NB4 (cell line): ENCODE results near the gene PDIA5.
A peak's percentile ranks its signal among the peaks of the same experiment; 100 is the strongest.

Source experiments
- DNase-seq: peaks from one replicate; pipeline ENCODE4 v3.0.0; 2010; ENCODE audit warnings: low read depth
- H3K4me3 ChIP-seq: one replicate; pipeline ENCODE4 v1.5.1; 2011; ENCODE audit warnings: mild to moderate bottlenecking, low read depth, low read length, moderate library complexity
- MYC ChIP-seq: IDR thresholded peaks from 2 replicates; pipeline ENCODE4 v1.6.1; 2011; ENCODE audit warnings: low read depth, low read length
- POLR2A ChIP-seq: IDR thresholded peaks from 2 replicates; pipeline ENCODE4 v1.6.1; 2011; ENCODE audit warnings: mild to moderate bottlenecking; ENCODE audit not compliant: insufficient read length; ENCODE audit errors: extremely low read depth
- TF ChIP-seq, protein P1 (sequence below): IDR thresholded peaks from 2 replicates; pipeline ENCODE4 v1.6.1; 2011; ENCODE audit warnings: low read depth, low read length
- TF ChIP-seq, protein P2 (sequence below): IDR thresholded peaks from one replicate; pipeline ENCODE4 v1.5.1; 2012; ENCODE audit warnings: low read depth, low read length

Gene PDIA5

DNA sequence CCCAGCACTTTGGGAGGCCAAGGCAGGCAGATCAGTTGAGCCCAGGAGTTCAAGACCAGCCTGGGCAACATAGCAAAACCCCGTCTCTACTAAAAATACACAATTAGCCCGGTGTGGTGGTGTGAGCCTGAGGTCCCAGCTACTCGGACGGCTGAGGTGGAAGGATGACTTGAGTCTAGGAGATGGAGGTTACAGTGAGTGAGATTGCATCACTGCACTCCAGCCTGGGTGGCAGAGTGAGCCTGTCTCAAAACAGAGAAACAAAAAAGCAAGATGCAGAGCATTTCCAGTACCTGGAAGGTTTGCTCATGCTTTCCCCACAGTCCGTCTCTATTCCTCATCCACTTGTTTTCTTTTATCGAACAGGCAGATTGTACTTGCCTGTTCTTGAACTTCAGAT is 3.8 kb upstream of the PDIA5 start:
- no peak for TF ChIP-seq POLR2A
- no peak for TF ChIP-seq MYC
- TF ChIP-seq, protein P1, sequence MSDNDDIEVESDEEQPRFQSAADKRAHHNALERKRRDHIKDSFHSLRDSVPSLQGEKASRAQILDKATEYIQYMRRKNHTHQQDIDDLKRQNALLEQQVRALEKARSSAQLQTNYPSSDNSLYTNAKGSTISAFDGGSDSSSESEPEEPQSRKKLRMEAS = no peak
- TF ChIP-seq, protein P2, sequence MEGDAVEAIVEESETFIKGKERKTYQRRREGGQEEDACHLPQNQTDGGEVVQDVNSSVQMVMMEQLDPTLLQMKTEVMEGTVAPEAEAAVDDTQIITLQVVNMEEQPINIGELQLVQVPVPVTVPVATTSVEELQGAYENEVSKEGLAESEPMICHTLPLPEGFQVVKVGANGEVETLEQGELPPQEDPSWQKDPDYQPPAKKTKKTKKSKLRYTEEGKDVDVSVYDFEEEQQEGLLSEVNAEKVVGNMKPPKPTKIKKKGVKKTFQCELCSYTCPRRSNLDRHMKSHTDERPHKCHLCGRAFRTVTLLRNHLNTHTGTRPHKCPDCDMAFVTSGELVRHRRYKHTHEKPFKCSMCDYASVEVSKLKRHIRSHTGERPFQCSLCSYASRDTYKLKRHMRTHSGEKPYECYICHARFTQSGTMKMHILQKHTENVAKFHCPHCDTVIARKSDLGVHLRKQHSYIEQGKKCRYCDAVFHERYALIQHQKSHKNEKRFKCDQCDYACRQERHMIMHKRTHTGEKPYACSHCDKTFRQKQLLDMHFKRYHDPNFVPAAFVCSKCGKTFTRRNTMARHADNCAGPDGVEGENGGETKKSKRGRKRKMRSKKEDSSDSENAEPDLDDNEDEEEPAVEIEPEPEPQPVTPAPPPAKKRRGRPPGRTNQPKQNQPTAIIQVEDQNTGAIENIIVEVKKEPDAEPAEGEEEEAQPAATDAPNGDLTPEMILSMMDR = no peak
- no peak overlapping the region for H3K4me3 ChIP-seq
- no peak for DNase-seq

- TF ChIP-seq POLR2A (no peak), MYC (no peak)
- TF ChIP-seq, protein P2 = no peak
- TF ChIP-seq, protein P1 = no peak
- H3K4me3 ChIP-seq = no peak overlapping the region
- no peak for DNase-seq
These were observed 2.3 kb upstream of the PDIA5 start for GRCh38 chr3:123064506-123064905.

DNA sequence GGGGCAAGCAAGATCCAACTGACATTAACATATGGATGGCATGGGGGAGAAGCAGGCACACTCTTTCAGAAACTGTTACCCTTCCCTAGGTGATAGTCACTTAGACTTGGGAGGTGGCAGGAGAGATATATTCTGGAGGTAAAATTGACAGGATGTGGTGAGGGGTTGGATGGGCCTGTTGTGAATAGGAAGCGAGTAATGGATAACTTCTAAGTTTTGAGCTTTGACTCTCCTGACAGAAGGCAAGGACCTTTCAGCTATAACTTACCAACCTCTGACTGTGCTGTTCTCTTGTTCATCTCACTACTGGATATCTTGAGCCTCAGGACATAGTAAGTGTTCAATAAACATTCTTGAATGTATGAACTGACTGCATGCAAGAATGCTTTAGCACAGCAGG is 1.9 kb upstream of the PDIA5 start:
- peak; percentile 44 for DNase-seq
- no peak for TF ChIP-seq MYC
- TF ChIP-seq, protein P2 = no peak
- TF ChIP-seq, protein P1 = no peak
- TF ChIP-seq POLR2A = no peak
- no peak overlapping the region for H3K4me3 ChIP-seq

DNA sequence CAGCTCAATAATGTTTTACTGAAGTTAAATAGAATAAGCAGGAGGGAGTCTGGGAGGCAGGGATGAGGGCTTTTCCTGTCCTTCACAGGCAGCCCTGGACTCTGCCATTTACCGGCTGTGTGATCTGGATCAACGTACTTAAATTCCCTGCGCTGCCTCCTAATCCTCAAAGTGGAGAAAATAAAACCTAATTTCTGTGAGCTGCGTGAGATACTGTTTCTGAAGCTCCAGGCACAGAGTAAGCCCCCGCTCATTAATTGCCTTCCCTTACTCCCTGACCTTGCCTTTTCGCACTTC is 278 bp upstream of the PDIA5 start:
- no peak for DNase-seq
- TF ChIP-seq, protein P2 = no peak
- TF ChIP-seq MYC (no peak), POLR2A (no peak)
- TF ChIP-seq, protein P1 = no peak

DNA sequence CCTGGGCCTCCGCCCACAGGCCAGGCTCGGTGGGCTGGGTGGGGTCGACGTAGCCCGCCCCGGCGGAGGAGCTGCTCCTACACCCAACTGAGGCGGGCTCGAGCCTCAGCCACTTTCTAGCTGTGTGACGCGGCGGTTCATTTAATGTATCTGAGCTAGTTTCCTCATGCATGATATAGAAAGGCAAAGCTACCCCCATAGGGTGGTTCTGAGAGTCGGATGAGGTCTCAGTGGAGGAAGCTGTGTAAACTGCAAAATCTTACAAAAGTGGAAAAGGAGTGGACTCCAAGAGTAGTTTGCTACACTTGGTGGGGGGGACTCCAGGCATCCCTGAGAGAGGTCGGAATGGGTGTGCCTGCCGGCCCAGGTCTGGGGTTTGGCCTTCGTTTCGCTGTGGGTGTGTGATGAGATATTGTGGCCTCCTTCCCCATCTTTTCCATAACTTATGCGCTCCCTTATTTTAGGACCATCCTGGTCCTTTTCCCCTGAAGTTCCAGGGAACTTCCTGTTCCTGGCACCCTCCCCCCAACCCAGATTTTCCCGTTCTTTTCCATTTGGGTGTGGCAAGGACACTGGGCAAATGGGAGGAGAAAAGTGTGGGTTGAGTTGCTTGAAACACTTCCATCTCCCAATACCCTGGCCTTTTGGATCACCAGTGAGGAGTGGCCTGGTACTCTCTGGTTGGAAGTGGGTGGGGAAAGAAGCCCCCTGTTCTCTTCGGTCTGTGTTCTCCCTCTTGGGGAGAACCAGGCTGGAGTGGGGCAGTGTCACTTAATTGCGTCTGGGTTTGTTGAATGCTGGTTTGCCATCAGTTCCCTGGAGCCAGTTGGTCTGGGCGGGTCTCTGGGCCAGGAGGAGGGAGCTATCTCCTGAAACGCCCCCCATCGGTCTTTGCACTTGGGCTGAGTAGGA is 1.1 kb downstream of the PDIA5 start:
- peak; percentile 50 for DNase-seq
- H3K4me3 ChIP-seq = peak overlapping the region; percentile 82
- TF ChIP-seq POLR2A (no peak), MYC (no peak)
- TF ChIP-seq, protein P2 = no peak
- TF ChIP-seq, protein P1 = no peak

More for the DNA sequence above, 278 bp upstream of the PDIA5 start:
- H3K4me3 ChIP-seq = no peak overlapping the region
